K562 treated with DMSO at 1 percent for 4 hours (cell line): ENCODE data around the gene RHBDL1. TPM values are rescaled to one million over a fixed set of nuclear protein-coding genes. Genes with fewer than 3 reads are reported as not detected.

Source experiments
- total RNA-seq: library from RNA; unstranded; fragments of 300-600 nt; gene quantifications from 2 replicates; pipeline ENCODE4 v1.2.3, GENCODE V29; 2022; ENCODE audit not compliant: insufficient read depth

The RHBDL1 gene
- total RNA-seq, 1 experiment from 2014 or later, result 4.2 TPM

Other genes starting within 250 kb of the RHBDL1 start
- gene CAPN15, start 148.0 kb upstream of the RHBDL1 start, total RNA-seq, result 55.1 and 67.7 TPM in 2 replicates
- gene PRR35, start 115.3 kb upstream of the RHBDL1 start, total RNA-seq, result not detected in 2 replicates
- 4.3 and 5.8 TPM in 2 replicates for gene NHLRC4, start 108.7 kb upstream of the RHBDL1 start, total RNA-seq
- gene PIGQ, start 105.7 kb upstream of the RHBDL1 start, total RNA-seq, result 36.7 and 38.3 TPM in 2 replicates
- 25.1 and 27.0 TPM in 2 replicates for gene RAB40C, start 85.6 kb upstream of the RHBDL1 start, total RNA-seq
- gene WFIKKN1, start 44.7 kb upstream of the RHBDL1 start, total RNA-seq, result 8.4 and 9.7 TPM in 2 replicates
- gene METTL26, start 39.4 kb upstream of the RHBDL1 start, total RNA-seq, result 176 and 186 TPM in 2 replicates
- gene MCRIP2, start 33.8 kb upstream of the RHBDL1 start, total RNA-seq, result 83.7 and 110 TPM in 2 replicates
- 3.4 and 4.8 TPM in 2 replicates for gene WDR90, start 26.3 kb upstream of the RHBDL1 start, total RNA-seq
- gene RHOT2, start 7.5 kb upstream of the RHBDL1 start, total RNA-seq, result 128 and 154 TPM in 2 replicates
- 129 and 139 TPM in 2 replicates for gene STUB1, start 4.7 kb downstream of the RHBDL1 start, total RNA-seq
- gene JMJD8, start 8.7 kb downstream of the RHBDL1 start, total RNA-seq, result 88.7 and 91.8 TPM in 2 replicates
- 19.6 and 21.8 TPM in 2 replicates for gene WDR24, start 14.7 kb downstream of the RHBDL1 start, total RNA-seq
- 3.4 and 6.3 TPM in 2 replicates for gene FBXL16, start 30.1 kb downstream of the RHBDL1 start, total RNA-seq
- 21.4 and 37.4 TPM in 2 replicates for gene METRN, start 39.4 kb downstream of the RHBDL1 start, total RNA-seq
- 56.5 and 66.4 TPM in 2 replicates for gene ANTKMT, start 45.5 kb downstream of the RHBDL1 start, total RNA-seq
- gene CCDC78, start 50.8 kb downstream of the RHBDL1 start, total RNA-seq, result 0.51 and 1.4 TPM in 2 replicates
- 30.6 and 31.8 TPM in 2 replicates for gene HAGHL, start 51.4 kb downstream of the RHBDL1 start, total RNA-seq
- 26.1 and 31.9 TPM in 2 replicates for gene CIAO3, start 65.3 kb downstream of the RHBDL1 start, total RNA-seq
- not detected in 2 replicates for gene MSLN, start 85.1 kb downstream of the RHBDL1 start, total RNA-seq
- 45.1 and 50.9 TPM in 2 replicates for gene RPUSD1, start 112.7 kb downstream of the RHBDL1 start, total RNA-seq
- 25.9 and 26.9 TPM in 2 replicates for gene CHTF18, start 112.9 kb downstream of the RHBDL1 start, total RNA-seq
- not detected in 2 replicates for gene GNG13, start 125.1 kb downstream of the RHBDL1 start, total RNA-seq